IPS DF 6.9 (cell line): ENCODE results near the gene FAR2.

ENCODE experiments used
- DNase-seq: peaks from one replicate; pipeline ENCODE4 v3.0.0-alpha.2; 2013; ENCODE audit warnings: low read depth, low spot score
- H3K27ac ChIP-seq: one replicate; pipeline ENCODE4 v1.5.1; 2013; ENCODE audit warnings: low read length, control low read depth
- H3K27me3 ChIP-seq: 2 replicates; pipeline ENCODE4 v1.6.1; 2013; ENCODE audit warnings: mild to moderate bottlenecking, low read length; ENCODE audit not compliant: control insufficient read depth, insufficient read depth
- H3K36me3 ChIP-seq: 2 replicates; pipeline ENCODE4 v1.6.1; 2013; ENCODE audit warnings: low read length; ENCODE audit not compliant: control insufficient read depth, insufficient read depth
- H3K4me1 ChIP-seq: 2 replicates; pipeline ENCODE4 v1.6.1; 2013; ENCODE audit warnings: low read length; ENCODE audit not compliant: control insufficient read depth, insufficient read depth
- H3K4me3 ChIP-seq: 2 replicates; pipeline ENCODE4 v1.5.1; 2013; ENCODE audit warnings: mild to moderate bottlenecking, low read length
- H3K9me3 ChIP-seq: 2 replicates; pipeline ENCODE4 v1.6.1; 2013; ENCODE audit warnings: low read length, inconsistent platforms; ENCODE audit not compliant: control insufficient read depth, insufficient read depth
- WGBS: extraction: QIAGEN DNeasy Blood & Tissue Kit; methylation state at CpG from one replicate; pipeline ENCODE4 v1.1.7; 2013; ENCODE audit warnings: mixed read lengths, missing lambda C conversion rate; ENCODE audit not compliant: insufficient read length, insufficient coverage; 5-methylcytosine and 5-hydroxymethylcytosine counted together

FAR2 gene

DNA sequence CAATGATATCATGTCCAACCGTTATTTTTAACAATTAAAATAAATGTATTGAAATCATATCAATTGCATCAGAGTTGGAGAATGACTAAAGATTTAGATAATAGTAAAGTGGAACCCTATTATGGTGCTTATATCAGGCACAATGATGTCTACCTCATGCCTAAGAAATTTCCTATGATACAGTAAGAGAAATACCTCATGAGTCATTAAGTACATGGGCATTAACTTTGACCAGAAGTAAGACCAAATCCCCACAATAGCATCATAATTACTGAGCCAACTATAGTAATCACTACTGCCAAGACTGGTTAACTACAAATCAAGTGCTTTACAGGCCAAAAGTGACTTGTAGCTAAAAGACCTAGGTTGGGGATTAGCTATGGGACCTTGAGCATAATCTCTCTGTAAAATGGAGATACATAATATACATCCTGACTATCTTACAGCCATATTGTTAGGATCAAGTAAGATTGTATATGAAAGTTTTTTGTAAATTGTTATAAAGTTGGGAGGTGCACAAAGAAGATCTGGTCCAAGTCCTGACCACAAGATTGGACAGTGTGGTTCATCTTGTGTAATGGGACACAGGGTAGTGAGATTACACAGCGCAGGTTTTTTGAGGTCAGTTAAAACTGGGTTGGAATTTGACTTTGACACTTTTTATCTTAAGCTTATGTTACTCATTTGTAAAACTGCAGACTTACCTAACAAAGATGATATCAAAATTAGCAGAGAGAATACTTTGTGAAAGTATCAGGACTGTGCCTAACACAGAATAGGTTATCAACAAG lies 171.4 kb downstream of the FAR2 start:
- no CpG with 5 or more reads among the region's 2 CpGs for WGBS
- Histone ChIP-seq H3K4me1 (no peaks in the 10 kb centered on the region), H3K9me3 (peaks cover 2% of the 10 kb centered on the region; the same call in 1 of the 2 replicates), H3K27me3 (no peaks in the 10 kb centered on the region), H3K4me3 (no peak overlapping the region), H3K27ac (no peak overlapping the region), H3K36me3 (no peaks in the 10 kb centered on the region)
- no peak for DNase-seq

DNA sequence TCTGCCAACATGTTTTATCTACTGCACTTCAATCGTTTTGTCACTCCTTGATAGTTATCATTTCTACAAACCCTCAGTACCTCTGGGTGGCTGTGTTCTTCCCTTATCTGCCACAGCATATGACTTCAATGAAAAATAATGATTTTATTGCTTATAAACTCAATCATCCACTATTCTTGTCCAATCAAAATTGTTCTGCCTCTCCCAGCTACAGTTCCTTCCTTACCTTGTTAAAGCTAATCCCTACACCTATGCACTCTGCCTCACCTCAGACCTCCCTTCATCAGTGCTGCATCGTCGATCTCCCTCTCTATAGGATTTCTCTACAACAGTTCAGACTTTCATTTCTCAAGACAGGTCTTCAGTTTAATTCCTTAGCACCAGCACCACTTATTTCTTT lies 173.1 kb downstream of the FAR2 start:
- H3K27ac ChIP-seq = no peak overlapping the region
- H3K9me3 ChIP-seq = peaks cover 2% of the 10 kb centered on the region; the same call in 1 of the 2 replicates
- no peak for DNase-seq
- H3K36me3 ChIP-seq = no peaks in the 10 kb centered on the region
- no peaks in the 10 kb centered on the region for H3K27me3 ChIP-seq
- no CpG with 5 or more reads among the region's 3 CpGs for WGBS
- no peak overlapping the region for H3K4me3 ChIP-seq
- H3K4me1 ChIP-seq = no peaks in the 10 kb centered on the region

DNA sequence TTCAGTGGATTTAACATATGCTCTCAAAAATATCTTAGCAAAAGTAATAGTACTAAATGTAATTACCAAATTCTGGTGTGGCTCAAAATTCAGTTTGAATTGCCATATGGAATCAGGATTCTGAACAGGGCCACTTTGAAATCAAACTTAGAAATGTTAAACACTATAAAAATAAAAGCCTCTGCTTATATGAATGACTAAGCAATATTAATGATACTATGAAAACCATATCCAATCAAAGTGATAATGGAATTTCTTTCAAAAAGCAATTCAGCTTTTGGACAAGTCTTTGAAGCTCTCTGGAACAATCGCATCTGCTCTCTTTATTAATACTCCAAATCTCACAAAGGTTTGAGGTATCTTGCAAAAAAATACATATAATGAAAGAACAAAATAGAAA lies 180.3 kb downstream of the FAR2 start:
- DNase-seq = no peak
- Histone ChIP-seq H3K36me3 (no peaks in the 10 kb centered on the region), H3K4me1 (no peaks in the 10 kb centered on the region), H3K4me3 (no peak overlapping the region), H3K27ac (no peak overlapping the region), H3K27me3 (no peaks in the 10 kb centered on the region), H3K9me3 (no peaks in the 10 kb centered on the region)
- no CpG with 5 or more reads among the region's 1 CpG for WGBS

DNA sequence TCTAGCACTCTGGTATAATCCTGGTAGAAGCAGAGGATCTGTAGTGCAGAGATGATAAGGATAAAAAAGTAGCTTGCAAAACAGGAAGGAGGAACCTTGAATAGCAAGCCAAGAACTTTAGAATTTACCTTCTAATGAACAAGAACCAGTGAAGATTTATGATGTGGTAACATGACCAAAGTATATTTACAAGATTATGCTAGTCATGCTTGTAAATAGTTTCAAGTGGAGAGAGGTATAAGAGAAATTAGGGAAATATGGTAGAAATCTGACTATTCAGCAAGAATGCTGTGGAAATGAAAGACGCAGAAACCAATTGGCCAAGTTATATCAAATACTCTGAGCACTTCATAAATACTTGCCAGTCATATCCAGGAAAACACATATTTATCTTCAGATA lies 184.1 kb downstream of the FAR2 start:
- no peak for DNase-seq
- H3K9me3 ChIP-seq = no peaks in the 10 kb centered on the region
- H3K27me3 ChIP-seq = no peaks in the 10 kb centered on the region
- H3K4me3 ChIP-seq = no peak overlapping the region
- WGBS = no CpG with 5 or more reads among the region's 1 CpG
- no peaks in the 10 kb centered on the region for H3K36me3 ChIP-seq
- no peaks in the 10 kb centered on the region for H3K4me1 ChIP-seq
- no peak overlapping the region for H3K27ac ChIP-seq

DNA sequence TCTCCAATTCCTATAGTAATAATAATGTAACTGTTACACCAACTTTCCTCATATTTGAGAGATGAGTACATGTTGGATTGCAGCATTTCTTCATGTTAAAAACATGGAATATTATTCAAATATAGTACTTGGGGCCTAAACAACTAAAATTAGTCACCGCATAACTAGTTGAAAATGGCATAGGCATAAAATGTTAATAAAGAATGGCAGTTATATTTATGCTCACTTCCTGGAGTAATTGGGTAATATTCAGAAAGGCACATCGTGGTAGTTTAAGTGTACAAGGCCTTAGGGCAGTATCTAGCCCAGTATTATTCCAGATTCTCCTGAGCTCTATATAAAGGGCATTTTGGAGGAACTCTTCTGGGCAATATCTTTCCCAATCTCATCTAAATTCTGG lies 185.9 kb downstream of the FAR2 start:
- Histone ChIP-seq H3K36me3 (no peaks in the 10 kb centered on the region), H3K27me3 (no peaks in the 10 kb centered on the region), H3K9me3 (no peaks in the 10 kb centered on the region), H3K4me1 (no peaks in the 10 kb centered on the region), H3K4me3 (no peak overlapping the region), H3K27ac (no peak overlapping the region)
- no peak for DNase-seq
- WGBS = no CpG with 5 or more reads among the region's 2 CpGs

DNA sequence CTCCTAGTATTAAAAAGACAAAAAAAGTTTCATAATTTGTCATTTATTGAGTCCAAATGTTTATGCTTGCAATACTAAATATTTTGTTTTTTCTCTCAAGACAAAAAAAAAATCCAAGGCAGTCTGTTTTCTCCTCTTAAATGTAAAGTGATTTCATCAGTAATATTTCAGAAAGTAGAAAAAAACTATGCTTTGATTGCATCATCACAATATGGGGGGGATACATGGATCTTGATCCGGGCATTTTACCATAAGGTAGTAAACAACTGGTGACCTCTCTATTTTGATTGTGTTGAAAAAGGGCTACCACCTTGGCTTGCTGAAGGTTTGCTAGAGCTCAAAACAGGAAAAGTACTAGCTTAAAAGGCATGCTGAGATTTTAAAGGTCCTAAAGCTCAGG lies 188.2 kb downstream of the FAR2 start:
- WGBS = no CpG with 5 or more reads among the region's 1 CpG

DNA sequence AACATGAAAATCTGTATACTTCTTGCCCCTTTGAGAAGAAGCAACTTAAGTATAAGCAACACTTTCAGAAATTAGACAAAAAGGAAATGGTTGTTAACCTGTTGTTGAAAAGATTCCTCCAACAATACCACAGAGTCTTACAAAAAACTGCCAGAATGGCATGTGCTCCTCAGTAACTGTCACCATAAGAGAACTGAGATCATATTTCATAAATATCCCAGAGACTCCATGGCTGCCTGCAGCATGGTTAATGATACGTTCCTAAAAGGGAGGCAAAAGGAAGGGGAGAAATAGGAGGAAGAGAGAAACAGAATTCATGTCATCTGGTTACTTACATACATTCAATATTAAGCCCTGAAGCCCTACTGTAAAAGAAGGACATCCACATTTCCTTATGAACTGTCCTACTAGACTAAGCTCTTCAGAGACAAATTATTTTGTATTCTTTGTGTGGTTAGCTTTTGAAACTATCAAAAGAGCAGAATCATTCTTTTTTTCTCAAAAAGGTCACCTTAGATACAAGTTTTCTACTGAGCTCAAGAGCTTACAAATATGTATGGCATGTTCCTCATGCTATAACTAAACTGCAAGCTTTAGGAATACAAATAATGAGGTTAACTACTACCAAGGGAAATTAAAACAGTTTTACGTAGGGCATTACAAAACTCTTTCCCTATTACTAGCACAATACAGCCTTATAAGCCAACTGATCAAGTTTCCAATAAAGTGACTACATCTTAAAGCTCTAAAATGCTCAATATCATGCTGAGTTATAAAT lies 194.1 kb downstream of the FAR2 start:
- no peak for DNase-seq
- no peaks in the 10 kb centered on the region for H3K4me1 ChIP-seq
- WGBS = no CpG with 5 or more reads among the region's 2 CpGs
- no peak overlapping the region for H3K4me3 ChIP-seq
- no peak overlapping the region for H3K27ac ChIP-seq
- H3K9me3 ChIP-seq = no peaks in the 10 kb centered on the region
- H3K27me3 ChIP-seq = no peaks in the 10 kb centered on the region
- H3K36me3 ChIP-seq = no peaks in the 10 kb centered on the region; the same call in 1 of the 2 replicates

More for the DNA sequence above, 188.2 kb downstream of the FAR2 start:
- no peaks in the 10 kb centered on the region for H3K9me3 ChIP-seq
- no peaks in the 10 kb centered on the region for H3K27me3 ChIP-seq
- DNase-seq = no peak
- no peak overlapping the region for H3K4me3 ChIP-seq
- H3K36me3 ChIP-seq = no peaks in the 10 kb centered on the region
- no peaks in the 10 kb centered on the region for H3K4me1 ChIP-seq
- no peak overlapping the region for H3K27ac ChIP-seq

DNA sequence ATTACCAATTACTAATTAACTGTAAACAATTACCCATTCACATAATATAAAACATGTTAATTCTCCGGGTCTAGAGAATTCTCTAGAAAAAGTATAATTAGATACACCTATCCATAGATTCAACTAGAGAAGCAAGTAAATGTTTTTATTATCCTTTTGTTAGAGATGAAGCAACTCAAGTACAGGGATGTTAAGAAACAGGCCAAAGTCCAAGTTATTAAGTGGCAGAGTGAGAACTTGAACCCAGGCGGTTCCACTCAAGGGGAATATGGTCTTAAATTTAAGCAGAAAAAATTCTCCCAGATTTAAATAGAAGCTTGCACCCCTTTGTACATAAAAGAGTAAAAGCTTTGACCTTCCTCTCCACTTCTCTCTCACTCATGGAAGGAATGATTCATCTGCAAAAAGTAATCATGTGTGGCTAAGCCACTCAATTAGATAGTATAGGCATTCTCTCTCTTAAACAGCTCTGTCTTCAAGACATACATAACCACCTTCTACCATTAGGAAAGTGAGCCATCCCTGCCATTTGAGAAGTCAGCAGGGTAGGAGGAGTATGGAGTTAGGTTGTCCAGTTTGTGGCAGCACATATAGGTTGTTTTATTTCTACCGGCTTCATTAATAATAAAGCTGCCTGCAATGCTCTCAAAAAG lies 197.8 kb downstream of the FAR2 start:
- Histone ChIP-seq H3K27me3 (no peaks in the 10 kb centered on the region), H3K36me3 (no peaks in the 10 kb centered on the region; the same call in 1 of the 2 replicates), H3K4me3 (no peak overlapping the region), H3K9me3 (no peaks in the 10 kb centered on the region), H3K27ac (no peak overlapping the region), H3K4me1 (no peaks in the 10 kb centered on the region)
- WGBS = 100% methylated on average over 1 of the region's 3 CpGs
- no peak for DNase-seq

DNA sequence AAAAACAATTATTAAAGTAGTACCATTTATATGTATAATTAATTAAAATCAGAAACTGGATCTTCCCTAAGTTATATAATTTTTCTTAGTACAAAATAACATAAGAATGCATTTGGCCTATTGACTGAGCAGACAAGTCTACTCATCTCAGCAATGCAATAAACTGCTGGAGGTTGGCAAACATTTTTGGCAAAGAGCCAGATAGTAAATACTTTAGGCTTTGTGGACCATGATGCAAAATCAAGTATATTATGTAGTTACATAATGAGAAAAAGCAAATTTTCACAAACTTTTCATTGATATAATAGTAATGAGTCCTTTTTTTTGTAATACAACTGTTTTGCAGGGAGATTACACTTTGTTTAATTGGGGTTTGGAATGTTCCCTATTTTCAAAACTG lies 201.0 kb downstream of the FAR2 start:
- no peak for DNase-seq
- no peaks in the 10 kb centered on the region for H3K36me3 ChIP-seq
- no peaks in the 10 kb centered on the region for H3K4me1 ChIP-seq
- no peak overlapping the region for H3K27ac ChIP-seq
- H3K27me3 ChIP-seq = no peaks in the 10 kb centered on the region
- H3K4me3 ChIP-seq = no peak overlapping the region
- no peaks in the 10 kb centered on the region for H3K9me3 ChIP-seq

DNA sequence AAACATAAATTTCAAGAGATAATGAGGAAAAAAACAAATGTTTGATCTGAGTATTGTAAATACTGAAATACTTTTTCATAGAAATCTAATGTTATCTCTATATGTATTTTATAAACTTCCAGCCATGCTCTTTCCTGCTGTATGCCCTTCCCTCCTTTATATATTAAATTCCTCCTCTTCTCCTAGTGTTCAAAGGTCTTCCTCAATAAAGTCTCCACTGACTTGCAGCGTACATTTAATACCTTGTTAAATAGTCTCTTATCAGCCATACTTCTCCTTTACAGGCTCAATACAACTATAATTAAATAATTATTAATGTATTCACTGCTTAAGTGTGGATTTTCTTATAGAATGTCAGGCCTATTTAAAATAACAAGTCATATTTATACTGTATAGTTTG lies 205.9 kb downstream of the FAR2 start:
- no peaks in the 10 kb centered on the region for H3K27me3 ChIP-seq
- no peak overlapping the region for H3K27ac ChIP-seq
- H3K36me3 ChIP-seq = no peaks in the 10 kb centered on the region
- no peaks in the 10 kb centered on the region for H3K9me3 ChIP-seq
- H3K4me3 ChIP-seq = no peak overlapping the region
- WGBS = no CpG with 5 or more reads among the region's 1 CpG
- H3K4me1 ChIP-seq = no peaks in the 10 kb centered on the region
- DNase-seq = no peak
